GM19438 (cell line): ENCODE data around the gene EPS8L1.
"Not testable (repeated sequence)": the region's sequence is repeated elsewhere in the genome, so short reads cannot be mapped to it uniquely, and the experiment has no call there.

ENCODE experiments used
- ATAC-seq: cut with Tn5 transposase; IDR thresholded peaks from one replicate; pipeline ENCODE4 v1.9.1; 2021; ENCODE audit warnings: low read depth; ENCODE audit not compliant: unreplicated experiment

Gene EPS8L1

GRCh38 chr19:55092423-55093318 is 17.0 kb downstream of the EPS8L1 start:
- ATAC-seq: no peak

GRCh38 chr19:55094456-55095259 is 19.0 kb downstream of the EPS8L1 start:
- ATAC-seq: no peak

GRCh38 chr19:55095260-55096060 is 19.8 kb downstream of the EPS8L1 start:
- no peak for ATAC-seq

GRCh38 chr19:55096061-55096701 is 20.5 kb downstream of the EPS8L1 start:
- no peak for ATAC-seq

GRCh38 chr19:55097864-55098715 is 22.4 kb downstream of the EPS8L1 start:
- ATAC-seq: no peak

- ATAC-seq: no peak
These were observed 23.3 kb downstream of the EPS8L1 start for GRCh38 chr19:55098716-55099556.

GRCh38 chr19:55099557-55100506 is 24.2 kb downstream of the EPS8L1 start:
- ATAC-seq: no peak

- no peak for ATAC-seq
These were observed 25.6 kb downstream of the EPS8L1 start for GRCh38 chr19:55101261-55101660.

GRCh38 chr19:55103190-55103589 is 27.5 kb downstream of the EPS8L1 start:
- ATAC-seq: no peak

- ATAC-seq: no peak
These were observed 29.6 kb downstream of the EPS8L1 start for GRCh38 chr19:55105237-55105636.

- no peak for ATAC-seq
These were observed 30.9 kb downstream of the EPS8L1 start for GRCh38 chr19:55106591-55106990.

GRCh38 chr19:55107252-55107651 is 31.6 kb downstream of the EPS8L1 start:
- not testable (repeated sequence) for ATAC-seq

GRCh38 chr19:55109527-55110291 is 34.0 kb downstream of the EPS8L1 start:
- no peak for ATAC-seq

- no peak for ATAC-seq
These were observed 35.7 kb downstream of the EPS8L1 start for GRCh38 chr19:55111238-55111831.

- no peak for ATAC-seq
These were observed 36.6 kb downstream of the EPS8L1 start for GRCh38 chr19:55112246-55112776.
